DOHH2 (cell line): ENCODE results near the gene VWA1.

Experiments used
- H3F3A ChIP-seq: fragments of 200-600 bp; sonication (generic), shearing (Covaris generic); 2 replicates; pipeline ENCODE4 v1.6.0; 2016; ENCODE audit warnings: antibody characterized with exemption, mild to moderate bottlenecking; ENCODE audit not compliant: control insufficient read depth, insufficient read depth
- H3K27ac ChIP-seq: fragments of 200-600 bp; sonication (generic); 2 replicates; pipeline ENCODE4 v1.5.1; 2014; ENCODE audit warnings: low read depth, mild to moderate bottlenecking, low read length, moderate library complexity
- H3K27me3 ChIP-seq: fragments of 200-600 bp; sonication (generic); 2 replicates; pipeline ENCODE4 v1.6.1; 2014; ENCODE audit warnings: mild to moderate bottlenecking, low read length, mixed read lengths; ENCODE audit not compliant: control insufficient read depth
- H3K36me3 ChIP-seq: fragments of 200-600 bp; sonication (generic); 2 replicates; pipeline ENCODE4 v1.6.1; 2014; ENCODE audit warnings: mild to moderate bottlenecking, low read length, moderate library complexity, mixed read lengths; ENCODE audit not compliant: control insufficient read depth
- H3K4me1 ChIP-seq: fragments of 200-600 bp; sonication (generic); 2 replicates; pipeline ENCODE4 v1.6.1; 2014; ENCODE audit warnings: mild to moderate bottlenecking, low read length, mixed read lengths; ENCODE audit not compliant: control insufficient read depth
- H3K4me2 ChIP-seq: fragments of 200-600 bp; sonication (generic); 2 replicates; pipeline ENCODE4 v1.6.0; 2014; ENCODE audit warnings: mild to moderate bottlenecking, low read length, moderate library complexity
- H3K4me3 ChIP-seq: fragments of 200-600 bp; sonication (generic); 2 replicates; pipeline ENCODE4 v1.5.1; 2014; ENCODE audit warnings: mild to moderate bottlenecking, low read length, mixed read lengths
- H3K79me2 ChIP-seq: fragments of 200-600 bp; sonication (generic); 2 replicates; pipeline ENCODE4 v1.6.1; 2014; ENCODE audit warnings: mild to moderate bottlenecking, low read length, mixed read lengths; ENCODE audit not compliant: control insufficient read depth
- H3K9me2 ChIP-seq: fragments of 200-600 bp; sonication (generic); replicated peaks from 2 replicates; pipeline ENCODE4 v1.6.1; 2014; ENCODE audit warnings: mild to moderate bottlenecking, low read length, mixed read lengths; ENCODE audit not compliant: control insufficient read depth
- H3K9me3 ChIP-seq: fragments of 200-600 bp; sonication (generic); 2 replicates; pipeline ENCODE4 v1.6.1; 2014; ENCODE audit warnings: antibody characterized with exemption, low read length, mixed read lengths; ENCODE audit not compliant: control insufficient read depth, insufficient read depth
- H4K20me1 ChIP-seq: fragments of 200-600 bp; sonication (generic); 2 replicates; pipeline ENCODE4 v1.6.0; 2014; ENCODE audit warnings: low read depth, mild to moderate bottlenecking, antibody characterized with exemption, low read length, moderate library complexity; ENCODE audit not compliant: control insufficient read depth, insufficient read depth
- CTCF ChIP-seq: fragments of 200-600 bp; sonication (generic); IDR thresholded peaks from one replicate; pipeline ENCODE4 v1.5.1; 2014; ENCODE audit warnings: antibody characterized with exemption, mild to moderate bottlenecking, low read depth, low read length; ENCODE audit not compliant: poor library complexity, severe bottlenecking
- EZH2phosphoT487 ChIP-seq: fragments of 200-600 bp; sonication (generic); IDR thresholded peaks from 2 replicates; pipeline ENCODE4 v1.6.1; 2017; ENCODE audit warnings: borderline replicate concordance, mild to moderate bottlenecking, antibody characterized with exemption, low read length, moderate library complexity, mixed read lengths

Gene VWA1

GRCh38 chr1:1430114-1430982, 5.1 kb upstream of the VWA1 start:
- Histone ChIP-seq H3K4me2 (no peak overlapping the region), H3K27ac (no peak overlapping the region), H3K9me3 (no peaks in the 10 kb centered on the region), H3K9me2 (no peaks in the 10 kb centered on the region), H3K4me3 (no peak overlapping the region), H3K4me1 (0 out of 2 replicates have a peak, but pooled peaks cover 5% of the 10 kb centered on the region), H3F3A (no peaks in the 10 kb centered on the region), H3K79me2 (no peaks in the 10 kb centered on the region), H4K20me1 (no peaks in the 10 kb centered on the region), H3K36me3 (no peaks in the 10 kb centered on the region), H3K27me3 (peaks cover 49% of the 10 kb centered on the region)
- no peak for TF ChIP-seq CTCF

GRCh38 chr1:1430992-1431844, 4.3 kb upstream of the VWA1 start:
- H3K4me1 ChIP-seq, result 0 out of 2 replicates have a peak, but pooled peaks cover 5% of the 10 kb centered on the region
- no peaks in the 10 kb centered on the region for H3F3A ChIP-seq
- no peak overlapping the region for H3K4me2 ChIP-seq
- TF ChIP-seq EZH2phosphoT487 (no peak), CTCF (no peak)
- peaks cover 43% of the 10 kb centered on the region for H3K27me3 ChIP-seq
- no peak overlapping the region for H3K4me3 ChIP-seq
- no peaks in the 10 kb centered on the region for H3K9me2 ChIP-seq
- H3K36me3 ChIP-seq, result no peaks in the 10 kb centered on the region
- no peaks in the 10 kb centered on the region for H4K20me1 ChIP-seq
- no peak overlapping the region for H3K27ac ChIP-seq
- H3K79me2 ChIP-seq, result no peaks in the 10 kb centered on the region
- no peaks in the 10 kb centered on the region for H3K9me3 ChIP-seq

GRCh38 chr1:1431845-1432273, 3.6 kb upstream of the VWA1 start:
- peaks cover 40% of the 10 kb centered on the region for H3K27me3 ChIP-seq
- no peaks in the 10 kb centered on the region for H3K9me3 ChIP-seq
- H3K4me1 ChIP-seq, result 0 out of 2 replicates have a peak, but pooled peaks cover 5% of the 10 kb centered on the region
- H3K79me2 ChIP-seq, result no peaks in the 10 kb centered on the region
- no peaks in the 10 kb centered on the region for H3K9me2 ChIP-seq
- no peaks in the 10 kb centered on the region for H3K36me3 ChIP-seq
- H3K27ac ChIP-seq, result no peak overlapping the region
- no peaks in the 10 kb centered on the region for H4K20me1 ChIP-seq
- H3F3A ChIP-seq, result no peaks in the 10 kb centered on the region
- no peak overlapping the region for H3K4me3 ChIP-seq
- TF ChIP-seq EZH2phosphoT487 (no peak), CTCF (no peak)
- no peak overlapping the region for H3K4me2 ChIP-seq
